ENCODE measurements around the gene AREL1. TPM values are rescaled to one million over a fixed set of nuclear protein-coding genes. Genes with fewer than 3 reads are reported as not detected.

Gene AREL1
- total RNA-seq, 3 donors from 2014 or later, result 39.9 to 60.1 (median 42.2) TPM

- no peak for ATAC-seq
- intact Hi-C loops (cut with DNase I, micrococcal nuclease), result no loop called here
- no peak for TF ChIP-seq CTCF (IDR thresholded peaks at IDR 0.05)
- Histone ChIP-seq H3K4me1 (ENCODE audit: low read depth) (no peaks in the 10 kb centered on the region), H3K9me3 (no peaks in the 10 kb centered on the region), H3K4me3 (no peak overlapping the region), H3K36me3 (ENCODE audit: low read depth) (no peaks in the 10 kb centered on the region)
- no peak for DNase-seq
Observed at GRCh38 chr14:74641601-74642391, 71.1 kb downstream of the AREL1 start.

GRCh38 chr14:74638966-74639365 is 73.9 kb downstream of the AREL1 start:
- H3K4me3 ChIP-seq, result no peak overlapping the region
- ATAC-seq (no peak), DNase-seq (no peak)
- intact Hi-C loops (cut with DNase I, micrococcal nuclease), result no loop called here
- no peaks in the 10 kb centered on the region for H3K4me1 ChIP-seq (ENCODE audit: low read depth)
- H3K9me3 ChIP-seq, result no peaks in the 10 kb centered on the region
- no peak for TF ChIP-seq CTCF (IDR thresholded peaks at IDR 0.05)
- H3K36me3 ChIP-seq (ENCODE audit: low read depth), result no peaks in the 10 kb centered on the region

- Histone ChIP-seq H3K36me3 (ENCODE audit: low read depth) (no peaks in the 10 kb centered on the region), H3K9me3 (no peaks in the 10 kb centered on the region), H3K4me3 (no peak overlapping the region), H3K4me1 (ENCODE audit: low read depth) (no peaks in the 10 kb centered on the region)
- DNase-seq (no peak), ATAC-seq (no peak)
- TF ChIP-seq CTCF (IDR thresholded peaks at IDR 0.05), result no peak
- intact Hi-C loops (cut with DNase I, micrococcal nuclease), result no loop called here
Observed at GRCh38 chr14:74638066-74638465, 74.8 kb downstream of the AREL1 start.

- DNase-seq (no peak), ATAC-seq (no peak)
- Histone ChIP-seq H3K36me3 (ENCODE audit: low read depth) (no peaks in the 10 kb centered on the region), H3K4me3 (no peak overlapping the region), H3K9me3 (no peaks in the 10 kb centered on the region), H3K4me1 (ENCODE audit: low read depth) (no peaks in the 10 kb centered on the region)
- intact Hi-C loops (cut with DNase I, micrococcal nuclease), result no loop called here
- no peak for TF ChIP-seq CTCF (IDR thresholded peaks at IDR 0.05)
Observed at GRCh38 chr14:74637178-74637550, 75.7 kb downstream of the AREL1 start.

GRCh38 chr14:74636424-74637177 is 76.3 kb downstream of the AREL1 start:
- no peak for TF ChIP-seq CTCF (IDR thresholded peaks at IDR 0.05)
- ATAC-seq, result no peak
- no peaks in the 10 kb centered on the region for H3K36me3 ChIP-seq (ENCODE audit: low read depth)
- no peaks in the 10 kb centered on the region for H3K9me3 ChIP-seq
- no peak for DNase-seq
- H3K4me3 ChIP-seq, result no peak overlapping the region
- intact Hi-C loops (cut with DNase I, micrococcal nuclease), result no loop called here
- H3K4me1 ChIP-seq (ENCODE audit: low read depth), result no peaks in the 10 kb centered on the region
